Cardiac muscle cell (in vitro differentiated cells and primary cell): ENCODE results near the gene KIRREL3. TPM values are rescaled to one million over a fixed set of nuclear protein-coding genes. Genes with fewer than 3 reads are reported as not detected.

Experiments used
- DNase-seq, 2 donors: peaks; one replicate each; pipeline versions ENCODE4 v3.0.0 to v3.0.0-alpha.2; 2010 to 2017; ENCODE audit warnings: low read depth in 1 of 2, low spot score in 1 of 2
- H3K27ac ChIP-seq: fragments of 200-600 bp; sonication (generic); 2 replicates; pipeline ENCODE4 v1.5.1; 2016
- H3K27me3 ChIP-seq: fragments of 200-600 bp; sonication (generic); 2 replicates; pipeline ENCODE4 v1.6.0; 2016; ENCODE audit warnings: control low read depth
- H3K36me3 ChIP-seq: fragments of 200-600 bp; sonication (generic); 2 replicates; pipeline ENCODE4 v1.5.1; 2016; ENCODE audit warnings: control low read depth
- H3K4me1 ChIP-seq: fragments of 200-600 bp; sonication (generic); 2 replicates; pipeline ENCODE4 v1.8.1; 2017; ENCODE audit warnings: low read depth, mild to moderate bottlenecking, mixed run types
- H3K4me3 ChIP-seq: fragments of 200-600 bp; sonication (generic); 2 replicates; pipeline ENCODE4 v1.5.1; 2016; ENCODE audit warnings: mild to moderate bottlenecking
- H3K9me3 ChIP-seq: fragments of 200-600 bp; sonication (generic); 2 replicates; pipeline ENCODE4 v1.5.1; 2017; ENCODE audit warnings: low read depth, mild to moderate bottlenecking, control low read depth
- polyA plus RNA-seq: library from polyadenylated mRNA; unstranded; fragments of >200 nt; fragmentation: Nextera tagmentation; extraction: Ambion mirVana; gene quantifications from 2 replicates; pipeline ENCODE4 v1.2.1, GENCODE V29; 2016
- total RNA-seq: library from RNA; depleted of rRNA; stranded (reverse); fragments of >200 nt; gene quantifications from 2 replicates; pipeline ENCODE4 v1.2.3, GENCODE V29; 2016
- TF ChIP-seq, protein P1 (sequence below): IDR thresholded peaks from 2 replicates; pipeline ENCODE4 v1.5.1; 2012; ENCODE audit warnings: low read depth, mild to moderate bottlenecking, low read length

KIRREL3 gene
- total and polyA plus RNA-seq, 2 experiments from 2014 or later: 0.12 to 0.89 TPM

DNA sequence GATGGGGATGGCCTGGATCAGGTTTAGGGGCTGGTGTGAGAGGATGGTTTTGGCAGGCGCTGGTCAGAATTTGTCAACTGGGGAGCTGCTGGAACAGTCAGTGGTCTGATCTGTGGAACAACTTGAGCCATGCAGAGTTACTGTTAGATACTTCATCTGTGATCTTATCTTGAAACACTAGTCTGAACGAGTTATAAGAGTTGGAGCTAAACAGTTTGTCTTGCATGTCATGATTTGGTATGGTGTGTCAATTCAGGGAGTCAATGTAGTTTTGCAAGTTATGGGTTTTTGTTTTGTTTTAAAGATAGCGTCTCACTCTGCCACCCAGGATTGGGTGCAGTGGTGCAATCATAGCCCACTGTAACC is 591.0 kb downstream of the KIRREL3 start:
- no peaks in the 10 kb centered on the region for H3K9me3 ChIP-seq
- no peak for DNase-seq
- TF ChIP-seq, protein P1, sequence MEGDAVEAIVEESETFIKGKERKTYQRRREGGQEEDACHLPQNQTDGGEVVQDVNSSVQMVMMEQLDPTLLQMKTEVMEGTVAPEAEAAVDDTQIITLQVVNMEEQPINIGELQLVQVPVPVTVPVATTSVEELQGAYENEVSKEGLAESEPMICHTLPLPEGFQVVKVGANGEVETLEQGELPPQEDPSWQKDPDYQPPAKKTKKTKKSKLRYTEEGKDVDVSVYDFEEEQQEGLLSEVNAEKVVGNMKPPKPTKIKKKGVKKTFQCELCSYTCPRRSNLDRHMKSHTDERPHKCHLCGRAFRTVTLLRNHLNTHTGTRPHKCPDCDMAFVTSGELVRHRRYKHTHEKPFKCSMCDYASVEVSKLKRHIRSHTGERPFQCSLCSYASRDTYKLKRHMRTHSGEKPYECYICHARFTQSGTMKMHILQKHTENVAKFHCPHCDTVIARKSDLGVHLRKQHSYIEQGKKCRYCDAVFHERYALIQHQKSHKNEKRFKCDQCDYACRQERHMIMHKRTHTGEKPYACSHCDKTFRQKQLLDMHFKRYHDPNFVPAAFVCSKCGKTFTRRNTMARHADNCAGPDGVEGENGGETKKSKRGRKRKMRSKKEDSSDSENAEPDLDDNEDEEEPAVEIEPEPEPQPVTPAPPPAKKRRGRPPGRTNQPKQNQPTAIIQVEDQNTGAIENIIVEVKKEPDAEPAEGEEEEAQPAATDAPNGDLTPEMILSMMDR: no peak
- no peaks in the 10 kb centered on the region for H3K27me3 ChIP-seq
- H3K4me1 ChIP-seq: peaks cover 6% of the 10 kb centered on the region
- H3K36me3 ChIP-seq: peaks cover 2% of the 10 kb centered on the region
- no peak overlapping the region for H3K4me3 ChIP-seq
- H3K27ac ChIP-seq: no peak overlapping the region

DNA sequence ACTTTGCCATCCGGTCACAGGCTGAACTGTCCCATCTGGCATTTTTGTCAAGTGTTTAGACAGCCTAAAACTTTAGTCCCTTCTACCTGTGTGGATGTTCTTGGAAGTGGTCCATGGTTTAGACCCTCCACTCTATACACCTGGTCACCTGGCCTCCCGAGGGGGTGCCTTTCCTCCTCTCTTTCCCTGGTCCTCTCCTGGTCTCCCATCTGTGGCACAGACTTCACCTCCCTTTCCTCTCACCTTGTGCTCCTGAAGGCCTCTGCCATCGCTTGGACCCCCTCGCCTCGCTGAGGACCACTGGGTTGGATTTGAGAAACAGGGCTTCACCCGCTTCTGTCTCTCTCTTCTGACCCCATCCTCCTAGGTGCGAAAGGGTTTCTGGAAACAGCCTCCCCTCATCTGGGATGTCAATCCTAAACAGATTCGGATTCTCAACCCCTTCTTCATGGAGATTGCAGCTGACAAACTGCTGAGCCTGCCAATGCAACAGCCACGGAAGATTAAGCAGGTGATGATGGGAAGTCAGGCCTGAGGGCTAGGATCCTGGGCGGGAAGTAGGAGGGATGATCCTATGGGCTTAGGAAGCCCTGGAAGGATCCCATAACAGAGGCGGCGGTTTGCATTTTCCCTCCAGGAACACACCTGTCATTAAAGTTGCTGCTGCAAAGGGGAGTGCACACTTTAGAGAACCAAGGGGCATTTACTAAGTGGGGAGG is 591.5 kb downstream of the KIRREL3 start:
- TF ChIP-seq, protein P1: no peak
- Histone ChIP-seq H3K4me3 (no peak overlapping the region), H3K9me3 (no peaks in the 10 kb centered on the region), H3K27ac (no peak overlapping the region), H3K4me1 (peaks cover 11% of the 10 kb centered on the region), H3K36me3 (peaks cover 2% of the 10 kb centered on the region), H3K27me3 (no peaks in the 10 kb centered on the region)
- DNase-seq: no peak

- no peak overlapping the region for H3K27ac ChIP-seq
- no peak for DNase-seq
- H3K9me3 ChIP-seq: no peaks in the 10 kb centered on the region
- H3K36me3 ChIP-seq: no peaks in the 10 kb centered on the region
- peaks cover 11% of the 10 kb centered on the region for H3K4me1 ChIP-seq
- no peaks in the 10 kb centered on the region for H3K27me3 ChIP-seq
- TF ChIP-seq, protein P1: no peak
- H3K4me3 ChIP-seq: no peak overlapping the region
These were observed 592.1 kb downstream of the KIRREL3 start for GRCh38 chr11:126408496-126408895.

GRCh38 chr11:126407682-126408288 is 592.8 kb downstream of the KIRREL3 start:
- Histone ChIP-seq H3K36me3 (no peaks in the 10 kb centered on the region), H3K27me3 (no peaks in the 10 kb centered on the region), H3K4me1 (peaks cover 11% of the 10 kb centered on the region), H3K4me3 (no peak overlapping the region), H3K27ac (no peak overlapping the region), H3K9me3 (no peaks in the 10 kb centered on the region)
- TF ChIP-seq, protein P1: no peak
- DNase-seq: no peak

GRCh38 chr11:126407101-126407521 is 593.5 kb downstream of the KIRREL3 start:
- Histone ChIP-seq H3K4me1 (peaks cover 8% of the 10 kb centered on the region), H3K27ac (no peak overlapping the region), H3K27me3 (no peaks in the 10 kb centered on the region), H3K4me3 (no peak overlapping the region), H3K9me3 (no peaks in the 10 kb centered on the region), H3K36me3 (no peaks in the 10 kb centered on the region)
- TF ChIP-seq, protein P1: no peak
- no peak for DNase-seq
